Measurements from ENCODE around the gene MEGF11.

- no peak for TF ChIP-seq CTCF (IDR thresholded peaks at IDR 0.05)
- no peak for TF ChIP-seq POLR2A (IDR thresholded peaks at IDR 0.05)
Observed at GRCh38 chr15:65857718-65858402, 395.7 kb downstream of the MEGF11 start.
